ENCODE measurements around the gene KCNH1. TPM values are rescaled to one million over a fixed set of nuclear protein-coding genes. Genes with fewer than 3 reads are reported as not detected.

The KCNH1 gene
- total RNA-seq, 1 experiment from 2014 or later = not detected

- Histone ChIP-seq H3K4me1 (ENCODE audit: insufficient read depth, low read length, poor library complexity, severe bottlenecking) (no peaks in the 10 kb centered on the region), H3K4me3 (ENCODE audit: low read depth, low read length, poor library complexity, severe bottlenecking) (no peak overlapping the region), H3K27me3 (replicated peaks; ENCODE audit: insufficient read depth, low read depth, low read length, poor library complexity) (peaks cover 65% of the 10 kb centered on the region), H3K9me3 (ENCODE audit: low read depth, low read length, poor library complexity, severe bottlenecking) (no peaks in the 10 kb centered on the region), H3K27ac (ENCODE audit: low read depth, low read length, poor library complexity, severe bottlenecking) (no peak overlapping the region), H3K36me3 (ENCODE audit: insufficient read depth, low read length, poor library complexity, severe bottlenecking) (no peaks in the 10 kb centered on the region)
- no peak for DNase-seq (ENCODE audit: low spot score)
- intact Hi-C loops (cut with micrococcal nuclease; ENCODE audit: unreplicated experiment) = no loop called here
- TF ChIP-seq EZH2 (IDR thresholded peaks at IDR 0.05; ENCODE audit: borderline replicate concordance, low read depth, low read length, poor library complexity, severe bottlenecking) = no peak
- TF ChIP-seq, protein P1, sequence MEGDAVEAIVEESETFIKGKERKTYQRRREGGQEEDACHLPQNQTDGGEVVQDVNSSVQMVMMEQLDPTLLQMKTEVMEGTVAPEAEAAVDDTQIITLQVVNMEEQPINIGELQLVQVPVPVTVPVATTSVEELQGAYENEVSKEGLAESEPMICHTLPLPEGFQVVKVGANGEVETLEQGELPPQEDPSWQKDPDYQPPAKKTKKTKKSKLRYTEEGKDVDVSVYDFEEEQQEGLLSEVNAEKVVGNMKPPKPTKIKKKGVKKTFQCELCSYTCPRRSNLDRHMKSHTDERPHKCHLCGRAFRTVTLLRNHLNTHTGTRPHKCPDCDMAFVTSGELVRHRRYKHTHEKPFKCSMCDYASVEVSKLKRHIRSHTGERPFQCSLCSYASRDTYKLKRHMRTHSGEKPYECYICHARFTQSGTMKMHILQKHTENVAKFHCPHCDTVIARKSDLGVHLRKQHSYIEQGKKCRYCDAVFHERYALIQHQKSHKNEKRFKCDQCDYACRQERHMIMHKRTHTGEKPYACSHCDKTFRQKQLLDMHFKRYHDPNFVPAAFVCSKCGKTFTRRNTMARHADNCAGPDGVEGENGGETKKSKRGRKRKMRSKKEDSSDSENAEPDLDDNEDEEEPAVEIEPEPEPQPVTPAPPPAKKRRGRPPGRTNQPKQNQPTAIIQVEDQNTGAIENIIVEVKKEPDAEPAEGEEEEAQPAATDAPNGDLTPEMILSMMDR (conservative IDR thresholded peaks at IDR 0.05; ENCODE audit: low read depth, low read length) = no peak
- no TSS peak for BruUV-seq (replicated peaks)
- POLR2A ChIA-PET (ENCODE audit: low non-redundant PET) = no interaction called here
- CTCF ChIA-PET = no interaction called here
Measured at GRCh38 chr1:211114446-211114845, 19.5 kb downstream of the KCNH1 start.

GRCh38 chr1:211113566-211113965 is 20.4 kb downstream of the KCNH1 start:
- DNase-seq (ENCODE audit: low spot score) = no peak
- POLR2A ChIA-PET (ENCODE audit: low non-redundant PET) = interaction anchor here (0.5 kb wide), 1 partner anchor 24 kb away, joined by 4 read pairs; no protein-coding TSS in a partner anchor
- no peaks in the 10 kb centered on the region for H3K9me3 ChIP-seq (ENCODE audit: low read depth, low read length, poor library complexity, severe bottlenecking)
- TF ChIP-seq, protein P1 (conservative IDR thresholded peaks at IDR 0.05; ENCODE audit: low read depth, low read length) = no peak
- TF ChIP-seq EZH2 (IDR thresholded peaks at IDR 0.05; ENCODE audit: borderline replicate concordance, low read depth, low read length, poor library complexity, severe bottlenecking) = no peak
- no peak overlapping the region for H3K27ac ChIP-seq (ENCODE audit: low read depth, low read length, poor library complexity, severe bottlenecking)
- no TSS peak for BruUV-seq (replicated peaks)
- no peaks in the 10 kb centered on the region for H3K36me3 ChIP-seq (ENCODE audit: insufficient read depth, low read length, poor library complexity, severe bottlenecking)
- H3K4me3 ChIP-seq (ENCODE audit: low read depth, low read length, poor library complexity, severe bottlenecking) = no peak overlapping the region
- no peaks in the 10 kb centered on the region for H3K4me1 ChIP-seq (ENCODE audit: insufficient read depth, low read length, poor library complexity, severe bottlenecking)
- CTCF ChIA-PET = no interaction called here
- H3K27me3 ChIP-seq (replicated peaks; ENCODE audit: insufficient read depth, low read depth, low read length, poor library complexity) = peaks cover 68% of the 10 kb centered on the region
- intact Hi-C loops (cut with micrococcal nuclease; ENCODE audit: unreplicated experiment) = no loop called here

GRCh38 chr1:211111351-211111750 is 22.6 kb downstream of the KCNH1 start:
- Histone ChIP-seq H3K27me3 (replicated peaks; ENCODE audit: insufficient read depth, low read depth, low read length, poor library complexity) (peaks cover 63% of the 10 kb centered on the region), H3K4me3 (ENCODE audit: low read depth, low read length, poor library complexity, severe bottlenecking) (no peak overlapping the region), H3K36me3 (ENCODE audit: insufficient read depth, low read length, poor library complexity, severe bottlenecking) (no peaks in the 10 kb centered on the region), H3K27ac (ENCODE audit: low read depth, low read length, poor library complexity, severe bottlenecking) (no peak overlapping the region), H3K9me3 (ENCODE audit: low read depth, low read length, poor library complexity, severe bottlenecking) (no peaks in the 10 kb centered on the region), H3K4me1 (ENCODE audit: insufficient read depth, low read length, poor library complexity, severe bottlenecking) (no peaks in the 10 kb centered on the region)
- POLR2A ChIA-PET (ENCODE audit: low non-redundant PET) = no interaction called here
- BruUV-seq (replicated peaks) = no TSS peak
- TF ChIP-seq, protein P1 (conservative IDR thresholded peaks at IDR 0.05; ENCODE audit: low read depth, low read length) = no peak
- TF ChIP-seq EZH2 (IDR thresholded peaks at IDR 0.05; ENCODE audit: borderline replicate concordance, low read depth, low read length, poor library complexity, severe bottlenecking) = no peak
- DNase-seq (ENCODE audit: low spot score) = no peak
- intact Hi-C loops (cut with micrococcal nuclease; ENCODE audit: unreplicated experiment) = no loop called here
- CTCF ChIA-PET = no interaction called here

Measured in A673 (cell line).